HUES48 (cell line): Measurements from ENCODE around the gene MYL6B.

Source experiments
- H3K27ac ChIP-seq: one replicate; pipeline ENCODE4 v1.7.0; 2013; ENCODE audit warnings: low read depth, low read length, inconsistent platforms
- H3K27me3 ChIP-seq: 2 replicates; pipeline ENCODE4 v1.6.1; 2013; ENCODE audit warnings: mild to moderate bottlenecking, low read length; ENCODE audit not compliant: control insufficient read depth, insufficient read depth
- H3K36me3 ChIP-seq: 2 replicates; pipeline ENCODE4 v1.6.1; 2013; ENCODE audit warnings: low read length; ENCODE audit not compliant: control insufficient read depth, insufficient read depth
- H3K4me1 ChIP-seq: 2 replicates; pipeline ENCODE4 v1.6.1; 2013; ENCODE audit warnings: mild to moderate bottlenecking, low read length; ENCODE audit not compliant: control insufficient read depth, insufficient read depth
- H3K4me3 ChIP-seq: 2 replicates; pipeline ENCODE4 v1.5.1; 2013; ENCODE audit warnings: mild to moderate bottlenecking, low read depth, low read length
- H3K9ac ChIP-seq: 2 replicates; pipeline ENCODE4 v1.6.1; 2013; ENCODE audit warnings: mild to moderate bottlenecking, low read depth, low read length, moderate library complexity
- H3K9me3 ChIP-seq: 2 replicates; pipeline ENCODE4 v1.6.1; 2013; ENCODE audit warnings: low read length; ENCODE audit not compliant: control insufficient read depth, insufficient read depth

Gene MYL6B

DNA sequence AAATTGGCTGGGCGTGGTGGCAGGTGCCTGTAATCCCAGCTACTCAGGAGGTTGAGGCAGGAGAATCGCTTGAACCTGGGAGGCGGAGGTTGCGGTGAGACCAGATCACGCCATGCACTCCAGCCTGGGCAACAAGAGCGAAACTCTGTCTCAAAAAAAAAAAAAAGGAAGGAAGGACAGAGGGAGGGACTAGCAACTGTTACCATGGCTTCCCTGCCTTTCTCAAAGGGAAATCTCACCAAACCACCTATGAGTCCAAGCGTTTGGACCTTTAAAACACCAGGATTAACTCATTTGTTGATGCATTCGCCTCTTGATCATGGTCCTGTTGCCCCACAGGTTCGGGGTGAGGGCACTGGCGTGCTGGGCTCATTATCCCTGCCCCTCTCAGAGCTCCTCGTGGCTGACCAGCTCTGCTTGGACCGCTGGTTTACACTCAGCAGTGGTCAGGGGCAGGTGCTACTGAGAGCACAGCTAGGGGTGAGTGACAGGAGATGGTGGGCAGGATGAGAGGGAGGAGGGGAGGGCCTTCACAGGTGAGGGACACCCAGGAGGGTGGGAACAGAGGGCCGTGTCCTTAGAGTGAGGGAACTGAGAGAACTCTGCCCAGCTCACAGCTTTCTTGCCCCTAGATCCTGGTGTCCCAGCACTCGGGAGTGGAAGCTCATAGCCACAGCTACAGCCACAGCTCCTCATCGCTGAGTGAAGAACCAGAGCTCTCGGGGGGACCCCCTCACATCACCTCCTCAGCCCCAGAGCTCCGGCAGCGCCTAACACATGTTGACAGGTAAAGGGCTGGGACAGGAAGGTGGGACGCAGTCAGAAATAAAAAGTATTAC is 10.2 kb upstream of the MYL6B start:
- no peak overlapping the region for H3K9ac ChIP-seq
- H3K27me3 ChIP-seq, result no peaks in the 10 kb centered on the region
- no peaks in the 10 kb centered on the region for H3K4me1 ChIP-seq
- H3K27ac ChIP-seq, result no peak overlapping the region
- peaks cover 79% of the 10 kb centered on the region for H3K36me3 ChIP-seq
- no peak overlapping the region for H3K4me3 ChIP-seq
- H3K9me3 ChIP-seq, result 0 out of 2 replicates have a peak, but pooled peaks cover 4% of the 10 kb centered on the region

DNA sequence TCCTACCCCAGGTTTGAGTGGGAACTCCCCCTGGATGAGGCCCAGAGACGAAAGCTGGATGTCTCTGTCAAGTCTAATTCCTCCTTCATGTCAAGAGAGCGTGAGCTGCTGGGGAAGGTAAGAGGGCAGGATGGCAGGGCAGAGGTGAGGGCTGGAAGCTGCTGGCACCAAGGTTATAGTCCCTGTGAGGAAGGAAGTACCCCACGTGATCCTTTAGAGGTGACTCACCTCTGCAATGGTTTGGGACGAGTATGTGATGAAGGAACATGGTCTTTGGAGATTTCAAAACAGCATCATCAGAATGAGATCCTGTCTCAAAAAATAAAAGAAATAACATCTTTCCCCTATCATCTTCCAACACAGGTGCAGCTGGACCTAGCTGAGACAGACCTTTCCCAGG is 9.2 kb upstream of the MYL6B start:
- Histone ChIP-seq H3K36me3 (peaks cover 68% of the 10 kb centered on the region), H3K9ac (no peak overlapping the region), H3K9me3 (0 out of 2 replicates have a peak, but pooled peaks cover 4% of the 10 kb centered on the region), H3K27me3 (no peaks in the 10 kb centered on the region), H3K27ac (no peak overlapping the region), H3K4me3 (no peak overlapping the region), H3K4me1 (no peaks in the 10 kb centered on the region)

DNA sequence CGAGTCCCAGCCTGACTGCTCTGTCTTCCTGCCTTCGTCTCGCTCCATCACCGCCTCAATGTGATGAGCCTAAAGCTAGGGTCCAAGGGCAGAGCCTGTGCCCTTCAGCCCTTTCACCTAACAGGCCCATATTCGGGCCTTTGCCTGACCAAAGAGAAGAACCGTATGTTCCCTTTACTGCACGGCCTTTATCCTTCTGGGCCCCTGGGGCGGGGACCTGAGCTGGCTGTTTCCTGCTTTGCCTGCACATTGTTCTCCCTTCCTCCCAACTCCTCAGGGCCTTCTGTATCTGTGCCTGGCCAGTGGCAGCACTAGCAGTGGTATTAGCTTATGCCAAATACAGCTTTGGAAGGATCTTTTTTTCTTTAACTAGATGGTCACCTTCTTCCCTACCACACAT is 8.5 kb upstream of the MYL6B start:
- Histone ChIP-seq H3K9ac (no peak overlapping the region), H3K27ac (no peak overlapping the region), H3K4me1 (no peaks in the 10 kb centered on the region), H3K27me3 (no peaks in the 10 kb centered on the region), H3K36me3 (peaks cover 62% of the 10 kb centered on the region), H3K4me3 (no peak overlapping the region), H3K9me3 (0 out of 2 replicates have a peak, but pooled peaks cover 4% of the 10 kb centered on the region)

DNA sequence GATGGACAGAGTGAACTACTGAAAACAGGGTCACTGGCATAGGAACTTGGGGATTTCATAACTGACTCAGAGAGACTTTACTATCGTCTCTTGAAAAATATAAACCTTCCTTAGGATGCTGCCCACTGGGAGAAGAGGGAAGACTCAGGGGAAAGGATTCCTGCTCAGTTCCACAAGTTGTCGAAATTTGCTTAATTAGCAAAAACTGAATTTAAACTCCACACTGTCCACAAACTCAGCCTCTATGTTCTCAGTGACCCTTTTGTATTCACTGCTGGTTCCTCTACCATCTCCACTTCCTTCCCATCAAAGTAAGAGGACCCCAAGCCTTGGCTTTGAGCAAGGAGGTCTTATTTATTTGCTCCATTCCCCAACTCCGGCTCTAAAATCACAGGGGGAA is 7.2 kb upstream of the MYL6B start:
- no peaks in the 10 kb centered on the region for H3K27me3 ChIP-seq
- no peaks in the 10 kb centered on the region for H3K4me1 ChIP-seq
- no peak overlapping the region for H3K4me3 ChIP-seq
- H3K27ac ChIP-seq, result no peak overlapping the region
- 0 out of 2 replicates have a peak, but pooled peaks cover 4% of the 10 kb centered on the region for H3K9me3 ChIP-seq
- H3K36me3 ChIP-seq, result peaks cover 55% of the 10 kb centered on the region
- no peak overlapping the region for H3K9ac ChIP-seq

DNA sequence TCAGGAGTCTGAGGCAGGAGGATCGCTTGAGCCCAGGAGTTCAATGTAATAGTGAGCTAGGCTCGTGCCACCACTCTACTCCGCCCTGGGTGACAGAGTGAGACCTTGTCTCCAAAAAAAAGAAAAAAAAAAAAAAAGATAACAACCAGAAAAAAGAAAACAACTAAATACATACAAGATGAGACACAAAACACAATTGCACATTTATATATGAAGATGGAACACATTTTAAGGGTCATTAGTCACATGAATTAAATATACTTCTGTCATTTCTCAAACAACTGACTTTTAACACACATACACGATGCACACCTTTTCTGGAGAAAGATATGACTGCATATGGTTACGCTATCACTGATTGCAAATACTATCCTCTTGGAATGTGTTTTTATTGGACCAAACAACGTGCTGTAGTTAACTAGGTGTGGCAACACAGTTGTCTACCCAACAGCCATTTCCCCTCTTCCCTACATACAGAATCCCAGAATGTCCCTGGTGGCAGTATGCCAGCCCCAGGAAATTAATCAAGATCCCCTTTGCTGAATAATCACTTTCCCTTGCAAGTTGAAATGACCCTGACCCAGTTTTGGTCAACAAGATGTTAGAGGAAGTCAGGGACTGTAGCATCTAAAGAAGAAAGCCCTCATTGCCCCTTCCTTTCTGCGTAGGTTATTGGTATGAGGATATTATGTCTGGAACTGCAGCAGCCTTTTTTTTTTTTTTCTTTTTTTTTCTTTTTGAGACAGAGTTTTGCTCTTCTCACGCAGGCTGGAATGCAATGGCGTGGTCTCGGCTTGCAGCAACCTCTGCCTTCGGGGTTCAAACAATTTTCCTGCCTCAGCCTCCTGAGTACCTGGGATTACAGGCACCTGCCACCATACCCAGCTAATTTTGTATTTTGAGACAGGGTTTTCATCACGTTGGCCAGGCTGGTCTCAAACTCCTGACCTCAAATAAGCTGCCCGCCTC is 5.6 kb upstream of the MYL6B start:
- Histone ChIP-seq H3K36me3 (peaks cover 43% of the 10 kb centered on the region), H3K9ac (no peak overlapping the region), H3K27me3 (no peaks in the 10 kb centered on the region), H3K4me1 (0 out of 2 replicates have a peak, but pooled peaks cover 3% of the 10 kb centered on the region), H3K27ac (no peak overlapping the region), H3K9me3 (no peaks in the 10 kb centered on the region), H3K4me3 (no peak overlapping the region)

DNA sequence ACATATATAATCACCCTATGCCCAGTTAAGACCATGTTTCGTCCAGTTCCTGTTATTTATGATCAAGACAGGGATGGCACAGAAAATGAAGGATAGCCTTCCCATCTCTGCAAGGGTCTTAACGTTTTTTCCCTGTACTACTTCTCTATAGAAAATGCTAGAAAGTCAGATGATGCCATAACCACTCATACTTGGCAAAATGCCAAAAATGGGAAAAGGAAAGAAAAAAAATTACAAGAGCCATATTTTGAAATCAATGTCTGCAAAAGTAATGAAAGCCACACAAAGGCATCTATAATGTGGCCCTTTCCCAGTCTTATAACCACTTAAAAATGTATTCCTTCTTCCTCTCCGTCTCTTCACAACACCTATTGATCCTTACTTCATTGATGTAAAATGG is 1.8 kb upstream of the MYL6B start:
- Histone ChIP-seq H3K9ac (no peak overlapping the region), H3K36me3 (peaks cover 22% of the 10 kb centered on the region), H3K4me1 (peaks cover 10% of the 10 kb centered on the region; the same call in 1 of the 2 replicates), H3K27ac (no peak overlapping the region), H3K4me3 (no peak overlapping the region), H3K27me3 (no peaks in the 10 kb centered on the region), H3K9me3 (no peaks in the 10 kb centered on the region)

DNA sequence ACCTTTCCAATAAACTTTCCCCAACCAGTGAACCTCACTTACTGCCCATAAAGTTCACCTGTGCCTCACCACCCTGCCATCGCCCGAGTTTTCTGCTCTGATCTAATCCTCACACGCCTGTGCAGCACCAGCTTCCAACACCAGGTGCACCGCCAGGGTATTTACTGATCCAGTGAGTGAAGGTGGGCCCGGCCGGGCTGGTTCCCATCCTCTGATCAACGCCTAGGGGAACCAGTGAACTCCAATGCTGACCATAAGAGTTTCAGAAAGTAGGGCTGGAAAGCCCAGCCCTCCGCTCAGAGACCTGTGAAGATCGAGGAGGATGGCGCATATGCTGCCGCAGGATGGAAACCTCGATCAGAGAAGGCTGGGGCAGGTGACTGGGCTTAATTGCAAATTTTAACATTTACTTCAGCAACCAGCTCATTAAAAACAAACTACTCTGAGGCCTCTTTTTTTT is 685 bp upstream of the MYL6B start:
- Histone ChIP-seq H3K36me3 (peaks cover 27% of the 10 kb centered on the region), H3K27ac (peak overlapping the region; percentile 98), H3K9me3 (no peaks in the 10 kb centered on the region), H3K4me3 (peak overlapping the region; percentile 92), H3K9ac (peak overlapping the region; percentile 79), H3K4me1 (peaks cover 10% of the 10 kb centered on the region; the same call in 1 of the 2 replicates), H3K27me3 (no peaks in the 10 kb centered on the region)

DNA sequence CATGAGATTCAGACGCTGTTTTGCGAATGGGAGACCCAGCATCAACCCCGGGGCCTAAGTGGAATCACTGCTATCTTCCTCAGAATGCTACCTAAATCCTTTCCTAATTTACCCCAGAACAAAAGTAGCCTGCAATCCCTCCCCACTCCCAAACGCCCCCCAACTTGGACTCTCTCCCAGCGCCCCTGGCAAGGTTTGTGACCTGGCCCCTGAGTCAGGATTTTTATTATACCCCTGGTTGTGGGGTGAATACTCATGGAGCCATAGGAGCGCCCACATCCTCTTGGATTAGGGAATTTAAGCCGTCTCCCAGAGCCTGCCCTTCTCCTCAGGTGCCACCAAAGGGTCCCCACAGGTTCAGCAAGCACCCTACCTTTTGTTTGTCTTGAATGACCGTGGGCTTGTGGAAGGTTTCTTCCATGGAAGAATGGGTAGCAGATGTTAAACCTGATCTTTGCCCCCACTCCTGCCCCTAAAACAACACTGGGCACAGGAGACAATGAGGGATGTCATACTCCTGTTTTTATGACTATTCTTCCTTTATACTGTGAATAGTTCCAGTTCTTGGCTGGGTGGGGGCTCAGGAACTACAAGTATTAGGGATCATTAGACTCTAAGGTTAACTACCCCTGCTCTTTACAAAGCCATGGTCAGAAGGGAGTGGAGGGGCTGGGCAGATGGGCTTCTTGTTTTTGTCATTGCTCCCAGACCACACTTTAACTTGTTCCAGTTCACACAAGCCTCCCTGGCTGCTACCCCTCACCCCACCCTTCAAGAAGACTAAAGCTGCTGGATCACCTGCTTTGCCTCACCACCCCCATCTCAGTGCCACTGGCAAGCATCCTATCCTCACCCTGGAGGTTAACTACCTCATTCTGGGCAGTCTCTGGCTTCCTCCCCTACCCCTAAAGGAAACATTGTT is 630 bp downstream of the MYL6B start:
- Histone ChIP-seq H3K9ac (peak overlapping the region; percentile 72), H3K36me3 (peaks cover 27% of the 10 kb centered on the region), H3K4me1 (peaks cover 10% of the 10 kb centered on the region; the same call in 1 of the 2 replicates), H3K27me3 (no peaks in the 10 kb centered on the region), H3K27ac (peak overlapping the region; percentile 98), H3K9me3 (no peaks in the 10 kb centered on the region), H3K4me3 (peak overlapping the region; percentile 92)

DNA sequence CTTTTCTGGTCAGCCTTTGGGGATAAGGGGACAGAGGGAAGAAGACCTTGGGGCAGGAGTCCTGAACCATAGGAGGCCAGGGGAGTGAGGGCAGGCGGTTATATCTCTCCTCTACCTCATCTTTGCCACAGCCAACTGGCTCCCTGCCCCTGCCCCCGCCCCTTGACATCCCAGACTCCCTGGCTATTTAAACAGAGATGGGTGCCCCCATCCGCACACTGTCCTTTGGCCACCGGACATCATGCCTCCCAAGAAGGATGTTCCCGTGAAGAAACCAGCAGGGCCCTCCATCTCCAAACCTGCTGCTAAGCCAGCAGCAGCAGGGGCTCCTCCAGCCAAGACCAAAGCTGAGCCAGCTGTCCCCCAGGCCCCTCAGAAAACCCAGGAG is 1.3 kb downstream of the MYL6B start:
- no peak overlapping the region for H3K27ac ChIP-seq
- H3K36me3 ChIP-seq, result peaks cover 27% of the 10 kb centered on the region
- no peaks in the 10 kb centered on the region for H3K27me3 ChIP-seq
- H3K9me3 ChIP-seq, result no peaks in the 10 kb centered on the region
- H3K9ac ChIP-seq, result no peak overlapping the region
- peaks cover 10% of the 10 kb centered on the region; the same call in 1 of the 2 replicates for H3K4me1 ChIP-seq
- H3K4me3 ChIP-seq, result peak overlapping the region; percentile 92; the same call in 1 of the 2 replicates

DNA sequence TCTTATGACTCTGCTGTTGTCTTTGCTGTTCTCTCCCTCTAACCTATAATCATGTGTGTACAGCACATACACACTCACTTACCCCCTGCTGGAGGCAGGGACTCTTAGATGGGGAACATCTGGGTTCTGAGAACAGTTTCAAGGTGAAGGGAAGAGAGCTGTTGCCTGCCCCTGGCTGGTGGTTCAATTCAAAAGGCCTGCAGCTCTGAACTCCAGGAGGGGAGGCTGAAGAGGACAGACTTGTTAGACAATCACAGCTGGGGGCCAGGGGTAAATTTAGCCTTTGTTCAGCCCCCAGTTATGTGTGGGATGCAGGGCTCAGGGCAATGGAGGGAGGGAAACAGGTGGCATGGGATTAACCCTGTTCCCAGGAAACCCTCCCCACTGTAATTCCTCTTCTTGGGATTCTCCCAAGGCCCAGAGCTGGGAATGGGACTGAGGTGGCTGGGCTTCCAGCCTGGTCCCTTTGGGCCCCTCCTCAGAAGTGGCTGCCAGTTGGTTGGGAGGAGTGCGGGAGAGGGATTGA is 1.9 kb downstream of the MYL6B start:
- Histone ChIP-seq H3K9me3 (no peaks in the 10 kb centered on the region), H3K4me3 (no peak overlapping the region), H3K9ac (no peak overlapping the region), H3K36me3 (peaks cover 28% of the 10 kb centered on the region), H3K27ac (peak overlapping the region; percentile 18), H3K4me1 (peaks cover 12% of the 10 kb centered on the region), H3K27me3 (no peaks in the 10 kb centered on the region)
